ENCODE data around the gene SCLY.

Gene SCLY, protein sequence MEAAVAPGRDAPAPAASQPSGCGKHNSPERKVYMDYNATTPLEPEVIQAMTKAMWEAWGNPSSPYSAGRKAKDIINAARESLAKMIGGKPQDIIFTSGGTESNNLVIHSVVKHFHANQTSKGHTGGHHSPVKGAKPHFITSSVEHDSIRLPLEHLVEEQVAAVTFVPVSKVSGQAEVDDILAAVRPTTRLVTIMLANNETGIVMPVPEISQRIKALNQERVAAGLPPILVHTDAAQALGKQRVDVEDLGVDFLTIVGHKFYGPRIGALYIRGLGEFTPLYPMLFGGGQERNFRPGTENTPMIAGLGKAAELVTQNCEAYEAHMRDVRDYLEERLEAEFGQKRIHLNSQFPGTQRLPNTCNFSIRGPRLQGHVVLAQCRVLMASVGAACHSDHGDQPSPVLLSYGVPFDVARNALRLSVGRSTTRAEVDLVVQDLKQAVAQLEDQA

DNA sequence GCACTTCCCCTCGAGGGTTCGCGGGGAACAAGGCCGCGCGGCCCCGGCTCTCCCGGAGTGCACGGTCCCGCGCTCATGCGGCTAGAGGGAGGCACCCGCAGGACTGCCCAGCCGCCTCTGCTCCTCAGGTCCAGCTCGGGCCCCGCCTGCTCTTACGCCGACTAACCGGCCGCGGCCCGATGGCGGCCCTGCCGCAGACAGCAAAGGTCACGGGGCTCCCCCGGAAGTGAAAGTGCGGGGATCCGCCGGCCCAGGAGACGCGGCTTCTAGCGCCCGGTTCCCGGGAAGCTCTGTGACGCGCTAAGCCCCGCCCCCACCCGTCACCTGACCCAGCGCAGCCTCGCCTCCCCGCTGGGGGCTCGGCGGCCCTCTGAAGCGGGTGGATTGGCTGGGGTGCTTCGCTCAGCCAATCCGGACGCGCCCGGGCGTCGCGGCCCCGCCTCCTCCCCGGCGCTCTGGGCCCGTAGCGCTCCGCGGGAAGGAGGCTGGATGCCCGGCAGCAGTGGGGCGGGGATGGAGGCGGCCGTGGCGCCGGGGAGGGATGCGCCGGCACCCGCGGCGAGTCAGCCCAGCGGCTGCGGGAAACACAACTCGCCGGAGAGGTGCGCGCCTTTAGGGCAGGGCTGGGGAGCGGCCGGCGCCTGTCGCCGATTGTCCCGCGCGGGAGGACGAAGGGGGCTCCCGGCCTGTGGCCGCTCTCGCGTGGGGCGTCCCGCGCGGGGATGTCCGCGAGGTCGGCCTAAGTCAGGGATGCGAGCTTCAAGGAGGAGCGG lies at the start of gene SCLY:
SCLY (plus strand) TSS at position 460 of the 773 bp plus-strand sequence; CDS start at position 514, 54 bp downstream.
- Histone ChIP-seq H3K9me3 (ENCODE audit: control insufficient read depth, insufficient read depth, low read length) (no peaks in the 10 kb centered on the region), H3K27me3 (ENCODE audit: control insufficient read depth, insufficient read depth, low read length) (no peaks in the 10 kb centered on the region), H3K4me3 (ENCODE audit: low read depth, low read length) (peak within 1 kb of the TSS; percentile 94), H3K36me3 (ENCODE audit: control insufficient read depth, insufficient read depth, low read length) (peaks cover 2% of the 10 kb centered on the region), H3K9ac (ENCODE audit: low read depth, low read length) (peak within 1 kb of the TSS; percentile 85), H3K4me1 (ENCODE audit: control insufficient read depth, insufficient read depth, low read length) (no peaks in the 10 kb centered on the region)

DNA sequence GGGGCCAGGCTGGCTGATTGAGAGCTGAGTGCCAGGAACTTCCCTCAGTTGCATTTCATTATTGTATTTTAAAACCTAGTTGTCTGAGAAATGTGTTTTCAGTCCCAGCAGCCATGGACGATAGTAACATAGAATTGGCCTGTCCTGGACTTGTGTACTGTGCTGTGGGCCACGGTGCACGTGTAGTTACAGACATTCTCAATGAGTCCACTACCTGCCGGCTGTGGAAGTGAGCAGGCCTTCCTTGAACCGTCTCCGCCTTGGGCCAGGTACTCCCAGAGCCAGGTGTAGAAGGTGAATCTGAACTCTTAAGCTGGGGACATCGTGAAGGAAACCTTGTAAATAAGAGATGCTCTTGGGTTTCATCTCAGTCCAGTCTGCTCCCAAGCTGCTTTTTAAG lies 47.0 kb upstream of the SCLY start:
- Histone ChIP-seq H3K27me3 (ENCODE audit: control insufficient read depth, insufficient read depth, low read length) (no peaks in the 10 kb centered on the region), H3K9me3 (ENCODE audit: control insufficient read depth, insufficient read depth, low read length) (no peaks in the 10 kb centered on the region), H3K36me3 (ENCODE audit: control insufficient read depth, insufficient read depth, low read length) (peaks cover 2% of the 10 kb centered on the region), H3K4me3 (ENCODE audit: low read depth, low read length) (no peak overlapping the region), H3K4me1 (ENCODE audit: control insufficient read depth, insufficient read depth, low read length) (no peaks in the 10 kb centered on the region), H3K9ac (ENCODE audit: low read depth, low read length) (no peak overlapping the region)

DNA sequence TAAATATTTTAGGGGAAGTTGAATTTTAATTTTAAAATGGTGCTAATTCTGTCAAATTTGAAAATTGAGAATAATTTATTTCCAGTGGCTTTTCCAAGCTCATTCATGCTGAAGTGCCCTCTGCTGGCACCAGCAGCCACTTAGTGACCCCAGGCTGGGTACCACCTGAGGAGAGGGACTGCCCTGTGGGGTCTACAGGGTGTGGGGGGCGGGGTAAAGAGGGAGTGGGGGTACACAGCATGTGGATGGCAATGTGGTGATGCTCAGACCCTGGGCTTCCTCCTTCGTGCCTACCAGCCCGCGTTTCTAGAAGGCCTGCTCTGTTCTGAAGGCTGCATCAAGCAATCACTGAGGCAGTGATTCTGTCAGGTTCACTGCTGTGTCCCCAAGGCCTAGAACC lies 45.1 kb upstream of the SCLY start:
- peaks cover 2% of the 10 kb centered on the region for H3K36me3 ChIP-seq (ENCODE audit: control insufficient read depth, insufficient read depth, low read length)
- H3K4me3 ChIP-seq (ENCODE audit: low read depth, low read length), result no peak overlapping the region
- H3K4me1 ChIP-seq (ENCODE audit: control insufficient read depth, insufficient read depth, low read length), result no peaks in the 10 kb centered on the region
- H3K9ac ChIP-seq (ENCODE audit: low read depth, low read length), result no peak overlapping the region
- H3K9me3 ChIP-seq (ENCODE audit: control insufficient read depth, insufficient read depth, low read length), result no peaks in the 10 kb centered on the region
- no peaks in the 10 kb centered on the region for H3K27me3 ChIP-seq (ENCODE audit: control insufficient read depth, insufficient read depth, low read length)

DNA sequence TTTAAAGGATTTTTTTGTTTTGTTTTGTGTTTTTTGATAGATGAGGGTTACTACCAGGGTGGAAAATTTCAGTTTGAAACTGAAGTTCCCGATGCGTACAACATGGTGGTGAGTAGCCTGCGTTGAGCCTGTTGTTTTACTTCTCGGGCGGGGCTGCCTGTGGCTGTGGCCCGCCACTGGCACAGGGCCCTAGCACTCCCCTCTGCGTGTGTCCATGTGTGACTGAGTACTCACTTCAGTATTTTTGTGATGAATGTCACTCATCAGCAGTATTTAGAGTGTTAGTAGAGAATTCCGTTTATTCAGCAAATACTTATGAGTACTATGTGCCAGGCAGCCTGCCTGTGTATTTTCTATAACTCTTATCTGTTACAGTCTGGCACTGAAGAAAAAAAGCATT lies 44.3 kb upstream of the SCLY start:
- Histone ChIP-seq H3K4me1 (ENCODE audit: control insufficient read depth, insufficient read depth, low read length) (no peaks in the 10 kb centered on the region), H3K4me3 (ENCODE audit: low read depth, low read length) (no peak overlapping the region), H3K36me3 (ENCODE audit: control insufficient read depth, insufficient read depth, low read length) (peaks cover 2% of the 10 kb centered on the region), H3K9ac (ENCODE audit: low read depth, low read length) (no peak overlapping the region), H3K27me3 (ENCODE audit: control insufficient read depth, insufficient read depth, low read length) (no peaks in the 10 kb centered on the region), H3K9me3 (ENCODE audit: control insufficient read depth, insufficient read depth, low read length) (no peaks in the 10 kb centered on the region)

DNA sequence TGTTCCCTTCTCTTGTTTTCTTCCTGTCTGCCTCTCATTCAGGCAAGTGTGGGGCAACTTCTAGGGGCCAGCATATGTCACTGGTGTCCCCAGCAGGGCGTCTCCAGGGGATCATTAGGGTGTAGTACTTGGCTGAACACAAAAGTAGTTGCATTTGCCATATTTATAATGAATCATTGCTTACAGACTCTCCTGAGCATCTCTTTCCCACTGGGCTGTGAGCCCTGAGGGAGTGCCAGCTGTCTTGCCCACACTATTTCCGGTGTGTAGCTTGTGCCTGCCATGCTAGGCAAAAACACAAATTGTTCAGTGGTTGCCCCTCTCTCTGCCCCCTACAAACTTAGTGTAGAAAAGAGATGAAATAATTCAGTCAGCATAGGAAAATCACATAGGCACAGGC lies 40.8 kb upstream of the SCLY start:
- peaks cover 1% of the 10 kb centered on the region for H3K36me3 ChIP-seq (ENCODE audit: control insufficient read depth, insufficient read depth, low read length)
- no peaks in the 10 kb centered on the region for H3K4me1 ChIP-seq (ENCODE audit: control insufficient read depth, insufficient read depth, low read length)
- H3K9ac ChIP-seq (ENCODE audit: low read depth, low read length), result no peak overlapping the region
- H3K27me3 ChIP-seq (ENCODE audit: control insufficient read depth, insufficient read depth, low read length), result no peaks in the 10 kb centered on the region
- no peaks in the 10 kb centered on the region for H3K9me3 ChIP-seq (ENCODE audit: control insufficient read depth, insufficient read depth, low read length)
- H3K4me3 ChIP-seq (ENCODE audit: low read depth, low read length), result no peak overlapping the region

DNA sequence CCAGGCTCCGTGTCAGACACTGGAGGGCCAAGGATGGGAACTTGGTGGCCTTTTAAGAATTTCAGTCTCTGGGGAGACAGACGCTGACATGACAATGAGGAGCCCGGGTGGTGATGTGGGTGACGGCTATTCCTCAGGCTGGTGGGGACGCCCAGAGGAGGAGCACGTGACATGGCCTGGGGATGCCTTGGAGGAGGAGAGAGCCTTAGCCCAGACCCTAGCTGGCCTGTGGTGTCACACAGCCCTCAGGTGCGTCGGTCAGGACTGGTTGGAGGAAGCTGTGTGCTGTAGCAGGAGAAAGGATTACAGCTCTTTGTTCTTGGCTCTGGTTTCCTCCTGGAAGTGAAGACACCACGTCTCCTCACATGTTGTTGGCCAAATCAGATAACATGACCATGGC lies 40.0 kb upstream of the SCLY start:
- H3K4me3 ChIP-seq (ENCODE audit: low read depth, low read length), result no peak overlapping the region

DNA sequence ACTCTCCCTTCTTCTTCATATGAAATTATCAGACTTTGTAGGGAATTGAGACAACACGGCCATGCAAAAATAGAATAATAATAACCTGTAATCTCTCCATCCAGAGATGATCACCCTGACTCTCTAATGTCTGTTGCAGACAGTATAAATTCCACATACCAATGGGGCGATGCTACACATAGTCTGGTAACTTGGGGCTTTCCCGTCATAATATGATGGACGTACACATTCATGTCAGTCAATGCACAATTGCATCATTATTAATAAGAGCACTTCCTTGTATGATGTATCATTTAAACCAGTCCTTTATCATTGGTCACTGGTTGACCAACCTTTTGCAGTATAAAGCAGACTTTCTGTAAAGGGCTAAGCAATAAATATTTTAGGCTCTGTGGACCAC lies 39.5 kb upstream of the SCLY start:
- no peaks in the 10 kb centered on the region for H3K9me3 ChIP-seq (ENCODE audit: control insufficient read depth, insufficient read depth, low read length)
- no peaks in the 10 kb centered on the region for H3K4me1 ChIP-seq (ENCODE audit: control insufficient read depth, insufficient read depth, low read length)
- no peak overlapping the region for H3K4me3 ChIP-seq (ENCODE audit: low read depth, low read length)
- no peaks in the 10 kb centered on the region for H3K27me3 ChIP-seq (ENCODE audit: control insufficient read depth, insufficient read depth, low read length)
- H3K36me3 ChIP-seq (ENCODE audit: control insufficient read depth, insufficient read depth, low read length), result peaks cover 3% of the 10 kb centered on the region
- no peak overlapping the region for H3K9ac ChIP-seq (ENCODE audit: low read depth, low read length)

More for the DNA sequence above, 40.0 kb upstream of the SCLY start:
- H3K9me3 ChIP-seq (ENCODE audit: control insufficient read depth, insufficient read depth, low read length), result no peaks in the 10 kb centered on the region
- H3K9ac ChIP-seq (ENCODE audit: low read depth, low read length), result no peak overlapping the region
- H3K4me1 ChIP-seq (ENCODE audit: control insufficient read depth, insufficient read depth, low read length), result no peaks in the 10 kb centered on the region
- H3K27me3 ChIP-seq (ENCODE audit: control insufficient read depth, insufficient read depth, low read length), result no peaks in the 10 kb centered on the region
- H3K36me3 ChIP-seq (ENCODE audit: control insufficient read depth, insufficient read depth, low read length), result peaks cover 3% of the 10 kb centered on the region

DNA sequence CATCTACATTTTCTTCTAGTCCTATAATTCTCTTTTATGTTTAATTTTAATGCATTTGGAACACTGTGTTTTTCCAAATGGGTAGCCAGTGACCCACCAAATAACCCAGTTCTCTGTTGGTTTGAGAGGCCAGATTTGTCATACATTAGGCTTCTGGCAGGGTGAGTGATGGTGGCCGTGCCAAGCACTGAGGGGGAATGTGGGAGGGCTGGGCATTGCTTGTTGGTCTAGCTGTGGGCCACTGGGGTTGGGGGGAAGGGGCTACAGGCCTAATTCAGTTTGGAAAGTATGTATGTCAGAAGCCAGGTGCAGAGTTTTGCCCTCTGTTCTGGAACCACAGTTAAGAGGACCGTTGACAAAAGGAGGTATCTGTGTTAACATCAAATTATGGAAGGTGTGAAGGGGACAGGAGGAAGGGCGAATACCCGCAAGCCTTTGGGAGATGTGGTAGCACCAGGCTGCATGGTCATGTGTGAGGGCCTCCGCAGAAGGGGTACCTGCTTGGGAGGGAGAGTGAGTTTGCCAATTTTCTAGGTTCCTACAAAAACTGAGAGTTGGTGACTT lies 38.1 kb upstream of the SCLY start:
- Histone ChIP-seq H3K36me3 (ENCODE audit: control insufficient read depth, insufficient read depth, low read length) (peaks cover 3% of the 10 kb centered on the region), H3K4me3 (ENCODE audit: low read depth, low read length) (no peak overlapping the region), H3K9me3 (ENCODE audit: control insufficient read depth, insufficient read depth, low read length) (no peaks in the 10 kb centered on the region), H3K4me1 (ENCODE audit: control insufficient read depth, insufficient read depth, low read length) (no peaks in the 10 kb centered on the region), H3K9ac (ENCODE audit: low read depth, low read length) (no peak overlapping the region), H3K27me3 (ENCODE audit: control insufficient read depth, insufficient read depth, low read length) (no peaks in the 10 kb centered on the region)

DNA sequence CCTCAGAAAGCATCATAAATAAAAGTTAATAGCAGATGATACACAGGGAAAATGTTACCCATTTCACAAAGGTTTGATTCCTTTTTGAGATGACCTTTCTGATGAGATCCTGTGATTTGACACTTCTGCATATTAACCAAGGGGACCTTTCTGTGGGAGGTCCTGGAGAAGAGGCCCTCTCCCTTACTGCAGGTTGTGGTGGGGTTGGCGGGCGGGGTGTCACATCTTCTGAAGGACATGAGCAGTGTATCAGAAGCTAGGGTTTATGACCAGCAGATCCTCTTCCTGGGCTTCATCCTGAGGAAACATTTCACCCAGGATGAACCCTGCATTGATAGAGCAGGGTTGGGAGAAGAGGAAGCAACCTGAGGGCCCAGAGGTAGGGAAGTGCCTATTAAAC lies 37.2 kb upstream of the SCLY start:
- H3K9me3 ChIP-seq (ENCODE audit: control insufficient read depth, insufficient read depth, low read length), result no peaks in the 10 kb centered on the region
- H3K4me1 ChIP-seq (ENCODE audit: control insufficient read depth, insufficient read depth, low read length), result no peaks in the 10 kb centered on the region
- H3K9ac ChIP-seq (ENCODE audit: low read depth, low read length), result no peak overlapping the region
- peaks cover 3% of the 10 kb centered on the region for H3K36me3 ChIP-seq (ENCODE audit: control insufficient read depth, insufficient read depth, low read length)
- no peaks in the 10 kb centered on the region for H3K27me3 ChIP-seq (ENCODE audit: control insufficient read depth, insufficient read depth, low read length)
- H3K4me3 ChIP-seq (ENCODE audit: low read depth, low read length), result no peak overlapping the region

DNA sequence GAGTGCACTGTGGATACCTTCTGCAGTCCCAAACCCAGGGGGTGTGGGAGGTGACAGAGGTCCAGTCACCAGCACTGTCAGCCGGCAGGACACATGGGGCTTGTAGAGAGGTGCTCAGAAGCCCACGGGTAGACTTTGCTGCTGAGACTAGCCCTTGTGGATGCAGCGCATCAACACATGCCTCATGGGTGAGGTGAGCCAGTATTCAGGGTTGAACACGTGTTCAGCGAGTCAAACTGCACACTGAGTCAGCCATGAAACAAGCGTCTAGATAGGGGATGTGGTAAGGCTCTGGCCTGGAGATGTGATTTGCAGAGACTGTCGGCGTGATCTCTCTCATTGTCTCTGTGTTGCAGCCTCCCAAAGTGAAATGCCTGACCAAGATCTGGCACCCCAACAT lies 35.8 kb upstream of the SCLY start:
- Histone ChIP-seq H3K27me3 (ENCODE audit: control insufficient read depth, insufficient read depth, low read length) (no peaks in the 10 kb centered on the region), H3K4me3 (ENCODE audit: low read depth, low read length) (no peak overlapping the region), H3K36me3 (ENCODE audit: control insufficient read depth, insufficient read depth, low read length) (peaks cover 3% of the 10 kb centered on the region), H3K4me1 (ENCODE audit: control insufficient read depth, insufficient read depth, low read length) (no peaks in the 10 kb centered on the region), H3K9me3 (ENCODE audit: control insufficient read depth, insufficient read depth, low read length) (no peaks in the 10 kb centered on the region), H3K9ac (ENCODE audit: low read depth, low read length) (no peak overlapping the region)

DNA sequence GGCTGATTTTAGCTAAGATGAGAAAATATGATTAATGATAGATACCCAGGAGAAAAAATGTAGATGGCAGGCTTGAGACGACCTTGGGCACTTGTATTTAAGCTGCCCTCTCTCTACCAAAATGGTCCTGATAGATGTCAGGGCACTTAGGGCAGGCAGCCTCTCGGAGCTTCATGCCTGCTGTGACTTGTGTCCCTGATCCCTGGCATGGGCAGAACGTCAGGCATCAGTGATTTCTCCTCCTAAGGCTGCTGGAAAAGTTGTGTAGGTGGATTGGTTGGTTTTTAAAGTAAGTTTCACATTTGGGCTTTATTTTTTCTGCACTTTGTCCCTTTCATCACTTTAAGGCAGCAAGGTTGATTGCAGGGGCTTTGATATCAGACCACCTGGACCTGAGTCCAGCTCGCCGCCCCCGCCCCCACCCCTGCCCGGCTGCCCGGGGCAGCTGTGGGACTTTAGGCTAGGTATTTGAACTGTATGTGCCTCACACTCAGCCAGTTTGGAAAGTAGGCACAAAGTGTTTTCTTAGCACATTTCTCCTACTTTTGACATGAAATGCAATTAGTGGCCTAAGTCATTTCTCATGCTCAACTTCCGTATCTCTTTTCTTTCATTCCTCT lies 35.0 kb upstream of the SCLY start:
- Histone ChIP-seq H3K27me3 (ENCODE audit: control insufficient read depth, insufficient read depth, low read length) (no peaks in the 10 kb centered on the region), H3K36me3 (ENCODE audit: control insufficient read depth, insufficient read depth, low read length) (peaks cover 9% of the 10 kb centered on the region), H3K9ac (ENCODE audit: low read depth, low read length) (no peak overlapping the region), H3K9me3 (ENCODE audit: control insufficient read depth, insufficient read depth, low read length) (no peaks in the 10 kb centered on the region), H3K4me1 (ENCODE audit: control insufficient read depth, insufficient read depth, low read length) (no peaks in the 10 kb centered on the region), H3K4me3 (ENCODE audit: low read depth, low read length) (no peak overlapping the region)

Data from iPS-15b (cell line).